GM12864 (cell line): ENCODE results near the gene CTNNBL1.

ENCODE experiments used
- DNase-seq: peaks from one replicate; pipeline ENCODE4 v3.0.0-alpha.2; 2011; ENCODE audit warnings: low read depth
- H3K4me3 ChIP-seq: 2 replicates; pipeline ENCODE4 v1.5.1; 2011; ENCODE audit warnings: mild to moderate bottlenecking, low read depth, low read length, control low read depth
- CTCF ChIP-seq: IDR thresholded peaks from 2 replicates; pipeline ENCODE4 v1.5.1; 2011; ENCODE audit warnings: low read depth, mild to moderate bottlenecking, moderate library complexity, low read length, control low read depth, inconsistent platforms; ENCODE audit errors: missing control alignments

CTNNBL1 gene

GRCh38 chr20:37915434-37915787 lies 221.6 kb downstream of the CTNNBL1 start:
- no peak overlapping the region for H3K4me3 ChIP-seq
- TF ChIP-seq CTCF, result no peak
- DNase-seq, result no peak

- no peak overlapping the region for H3K4me3 ChIP-seq
- DNase-seq, result no peak
- TF ChIP-seq CTCF, result no peak
These were observed 222.2 kb downstream of the CTNNBL1 start for GRCh38 chr20:37915800-37916570.

GRCh38 chr20:37917461-37917860 lies 223.6 kb downstream of the CTNNBL1 start:
- no peak overlapping the region for H3K4me3 ChIP-seq
- DNase-seq, result no peak

GRCh38 chr20:37918035-37918434 lies 224.2 kb downstream of the CTNNBL1 start:
- no peak for TF ChIP-seq CTCF
- no peak overlapping the region for H3K4me3 ChIP-seq
- DNase-seq, result no peak

More at GRCh38 chr20:37917461-37917860, 223.6 kb downstream of the CTNNBL1 start:
- TF ChIP-seq CTCF, result no peak

GRCh38 chr20:37919389-37920040 lies 225.7 kb downstream of the CTNNBL1 start:
- no peak for DNase-seq
- TF ChIP-seq CTCF, result no peak
- H3K4me3 ChIP-seq, result no peak overlapping the region

GRCh38 chr20:37920270-37920669 lies 226.4 kb downstream of the CTNNBL1 start:
- TF ChIP-seq CTCF, result no peak
- DNase-seq, result no peak
- H3K4me3 ChIP-seq, result no peak overlapping the region
